Measurements from ENCODE around the gene STK36. TPM values are rescaled to one million over a fixed set of nuclear protein-coding genes. Genes with fewer than 3 reads are reported as not detected.

STK36 gene, protein sequence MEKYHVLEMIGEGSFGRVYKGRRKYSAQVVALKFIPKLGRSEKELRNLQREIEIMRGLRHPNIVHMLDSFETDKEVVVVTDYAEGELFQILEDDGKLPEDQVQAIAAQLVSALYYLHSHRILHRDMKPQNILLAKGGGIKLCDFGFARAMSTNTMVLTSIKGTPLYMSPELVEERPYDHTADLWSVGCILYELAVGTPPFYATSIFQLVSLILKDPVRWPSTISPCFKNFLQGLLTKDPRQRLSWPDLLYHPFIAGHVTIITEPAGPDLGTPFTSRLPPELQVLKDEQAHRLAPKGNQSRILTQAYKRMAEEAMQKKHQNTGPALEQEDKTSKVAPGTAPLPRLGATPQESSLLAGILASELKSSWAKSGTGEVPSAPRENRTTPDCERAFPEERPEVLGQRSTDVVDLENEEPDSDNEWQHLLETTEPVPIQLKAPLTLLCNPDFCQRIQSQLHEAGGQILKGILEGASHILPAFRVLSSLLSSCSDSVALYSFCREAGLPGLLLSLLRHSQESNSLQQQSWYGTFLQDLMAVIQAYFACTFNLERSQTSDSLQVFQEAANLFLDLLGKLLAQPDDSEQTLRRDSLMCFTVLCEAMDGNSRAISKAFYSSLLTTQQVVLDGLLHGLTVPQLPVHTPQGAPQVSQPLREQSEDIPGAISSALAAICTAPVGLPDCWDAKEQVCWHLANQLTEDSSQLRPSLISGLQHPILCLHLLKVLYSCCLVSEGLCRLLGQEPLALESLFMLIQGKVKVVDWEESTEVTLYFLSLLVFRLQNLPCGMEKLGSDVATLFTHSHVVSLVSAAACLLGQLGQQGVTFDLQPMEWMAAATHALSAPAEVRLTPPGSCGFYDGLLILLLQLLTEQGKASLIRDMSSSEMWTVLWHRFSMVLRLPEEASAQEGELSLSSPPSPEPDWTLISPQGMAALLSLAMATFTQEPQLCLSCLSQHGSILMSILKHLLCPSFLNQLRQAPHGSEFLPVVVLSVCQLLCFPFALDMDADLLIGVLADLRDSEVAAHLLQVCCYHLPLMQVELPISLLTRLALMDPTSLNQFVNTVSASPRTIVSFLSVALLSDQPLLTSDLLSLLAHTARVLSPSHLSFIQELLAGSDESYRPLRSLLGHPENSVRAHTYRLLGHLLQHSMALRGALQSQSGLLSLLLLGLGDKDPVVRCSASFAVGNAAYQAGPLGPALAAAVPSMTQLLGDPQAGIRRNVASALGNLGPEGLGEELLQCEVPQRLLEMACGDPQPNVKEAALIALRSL (N-terminal part only)
- 18.8 TPM for polyA plus RNA-seq (2013, experiment 1 of 2)
- 17.9 TPM for polyA plus RNA-seq (2013, experiment 2 of 2)

DNA sequence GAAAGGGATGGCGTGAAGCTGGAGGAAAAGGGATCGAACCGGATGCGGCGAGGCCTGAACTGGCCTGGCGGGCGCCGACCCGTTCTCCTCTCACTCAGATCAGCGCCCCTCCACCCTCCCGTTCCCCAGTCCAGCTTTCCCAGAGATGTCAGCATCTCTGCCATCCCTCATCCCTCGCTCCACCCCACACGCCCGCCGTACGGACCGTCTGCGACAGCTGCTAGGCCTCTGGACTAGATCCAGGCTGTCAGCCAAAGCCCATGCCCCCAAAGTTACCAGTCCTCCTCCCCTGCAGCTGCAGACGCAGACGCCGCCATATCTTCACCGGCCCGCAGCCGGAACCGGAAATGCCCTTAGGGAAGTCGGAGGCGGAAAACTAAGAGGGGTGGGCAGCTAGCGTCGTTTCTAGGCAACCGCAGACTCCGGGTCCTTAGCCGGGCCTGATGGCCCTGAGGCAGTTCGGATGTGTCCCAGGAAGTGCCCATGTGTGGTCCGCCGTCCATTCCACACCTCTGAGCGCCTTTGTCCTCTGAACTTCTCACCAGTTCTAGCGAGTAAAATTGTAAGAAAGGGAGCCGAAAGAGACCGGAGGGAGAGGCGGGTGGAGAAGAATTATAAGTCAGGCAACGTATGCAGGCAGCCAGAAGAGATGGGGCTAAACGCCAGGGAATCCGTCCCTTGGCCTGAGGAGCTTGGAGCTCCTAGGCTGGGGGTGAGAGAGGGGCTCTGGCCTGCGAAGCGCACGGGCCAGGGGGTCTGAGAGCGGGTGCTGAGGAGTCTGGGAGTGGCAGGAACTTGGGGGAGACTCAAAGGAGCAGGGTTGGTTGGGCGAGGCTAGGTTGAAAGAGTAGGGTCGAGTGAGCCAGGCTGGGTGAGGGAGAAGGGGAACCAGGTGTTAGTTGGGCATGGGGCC, at the start of gene STK36, which contains the start of gene RNF25:
STK36 (plus strand) TSS at position 433 of the 913 bp plus-strand sequence. CDS start 744 bp downstream, outside the sequence.
RNF25 (minus strand) TSS at position 349 of the 913 bp plus-strand sequence; CDS start at position 317, 32 bp downstream.
- no peak within 1 kb of the TSS for H2BK5ac ChIP-seq (ENCODE audit: low read length)
- H3K18ac ChIP-seq (ENCODE audit: low read length): no peak within 1 kb of the TSS
- H3K4me1 ChIP-seq (ENCODE audit: control insufficient read depth, low read depth, low read length): peaks cover 2% of the 10 kb centered on the region
- H3K27me3 ChIP-seq (ENCODE audit: insufficient read depth, low read length, poor library complexity): no peaks in the 10 kb centered on the region
- no peak within 1 kb of the TSS for H2BK120ac ChIP-seq (ENCODE audit: low read depth, low read length)
- no peak within 1 kb of the TSS for H3K23ac ChIP-seq (ENCODE audit: low read length)
- H3K4ac ChIP-seq (ENCODE audit: low read depth, low read length): no peak within 1 kb of the TSS
- no peak within 1 kb of the TSS for H2BK15ac ChIP-seq (replicated peaks; ENCODE audit: low read depth)
- peaks cover 2% of the 10 kb centered on the region for H3K36me3 ChIP-seq (ENCODE audit: control insufficient read depth, insufficient read depth, low read length)
- peak within 1 kb of the TSS; percentile 97 for H3K56ac ChIP-seq (ENCODE audit: low read length)
- H3K9ac ChIP-seq (ENCODE audit: low read length): peak within 1 kb of the TSS; percentile 84
- H2AK5ac ChIP-seq (ENCODE audit: low read length): no peak within 1 kb of the TSS
- peak within 1 kb of the TSS; percentile 93 for H3K4me3 ChIP-seq (ENCODE audit: low read length)
- H4K8ac ChIP-seq (ENCODE audit: low read depth, low read length): no peak within 1 kb of the TSS
- H4K5ac ChIP-seq (ENCODE audit: low read length): peak within 1 kb of the TSS; percentile 1
- peak; percentile 97 for DNase-seq
- peak within 1 kb of the TSS; percentile 50 for H3K4me2 ChIP-seq (ENCODE audit: low read length)
- peaks cover 2% of the 10 kb centered on the region for H3K79me1 ChIP-seq (ENCODE audit: low read length)
- no peak within 1 kb of the TSS for H3K27ac ChIP-seq (ENCODE audit: low read depth, low read length)
- WGBS (ENCODE audit: extremely low coverage, insufficient coverage, low lambda C conversion rate): no CpG with 5 or more reads among the region's 49 CpGs
- peaks cover 2% of the 10 kb centered on the region for H3K79me2 ChIP-seq (ENCODE audit: control insufficient read depth, insufficient read depth, low read length)

DNA sequence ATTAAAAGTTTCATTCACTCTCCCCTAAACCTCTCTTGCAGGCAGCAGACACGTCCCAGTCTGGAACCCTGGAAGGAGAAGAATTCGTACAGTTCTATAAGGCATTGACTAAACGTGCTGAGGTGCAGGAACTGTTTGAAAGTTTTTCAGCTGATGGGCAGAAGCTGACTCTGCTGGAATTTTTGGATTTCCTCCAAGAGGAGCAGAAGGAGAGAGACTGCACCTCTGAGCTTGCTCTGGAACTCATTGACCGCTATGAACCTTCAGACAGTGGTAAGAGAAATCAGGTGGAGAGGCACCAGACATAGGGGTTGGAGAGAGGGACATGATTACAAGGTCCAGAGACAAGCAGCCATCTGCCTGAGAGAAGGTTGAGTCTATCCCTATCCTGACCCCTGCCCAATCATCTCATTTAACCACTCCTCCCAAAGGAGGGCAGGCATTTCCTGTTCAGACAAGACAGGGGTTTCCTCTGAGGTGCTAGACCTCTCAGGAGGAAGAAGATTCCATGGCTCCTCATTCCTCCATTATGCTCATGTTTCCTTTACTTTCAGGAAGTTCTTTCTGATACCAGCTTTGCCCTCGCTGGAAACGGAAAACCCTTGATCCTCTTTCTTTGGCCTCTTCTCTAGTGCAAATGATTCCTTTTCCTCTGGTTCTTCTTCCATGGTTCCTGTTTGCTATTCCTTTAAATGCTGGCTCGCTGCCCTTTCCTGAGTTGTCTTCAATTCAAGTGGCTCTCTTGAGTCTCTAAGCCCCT, 49.1 kb upstream of the STK36 start:
- peak; percentile 77 for DNase-seq
- WGBS (ENCODE audit: extremely low coverage, insufficient coverage, low lambda C conversion rate): no CpG with 5 or more reads among the region's 7 CpGs

DNA sequence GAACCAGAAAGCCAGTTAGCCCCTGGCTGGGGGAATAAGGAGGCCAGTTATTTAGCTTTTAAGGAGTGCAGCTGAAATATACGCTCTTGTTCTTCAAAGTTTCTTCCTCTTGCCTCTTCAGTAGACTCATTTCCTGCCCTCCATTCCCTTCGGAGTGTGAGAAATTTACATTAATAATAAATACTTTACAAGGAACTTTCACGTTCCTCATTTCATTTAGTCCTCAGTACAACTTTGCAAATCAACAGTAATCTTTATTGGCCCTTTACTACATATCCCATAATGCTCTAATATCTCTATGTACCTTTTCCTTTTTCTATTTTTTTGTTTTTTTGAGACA, 48.5 kb upstream of the STK36 start:
- Histone ChIP-seq H3K56ac (ENCODE audit: low read length) (no peak overlapping the region), H3K23ac (ENCODE audit: low read length) (peak overlapping the region; percentile 48), H3K79me1 (ENCODE audit: low read length) (no peaks in the 10 kb centered on the region), H3K18ac (ENCODE audit: low read length) (no peak overlapping the region), H2BK120ac (ENCODE audit: low read depth, low read length) (no peak overlapping the region), H3K27ac (ENCODE audit: low read depth, low read length) (no peak overlapping the region), H2AK5ac (ENCODE audit: low read length) (no peak overlapping the region), H3K79me2 (ENCODE audit: control insufficient read depth, insufficient read depth, low read length) (no peaks in the 10 kb centered on the region), H3K9ac (ENCODE audit: low read length) (no peak overlapping the region), H3K27me3 (ENCODE audit: insufficient read depth, low read length, poor library complexity) (no peaks in the 10 kb centered on the region), H2BK15ac (replicated peaks; ENCODE audit: low read depth) (no peak overlapping the region), H3K4me3 (ENCODE audit: low read length) (no peak overlapping the region), H3K4me1 (ENCODE audit: control insufficient read depth, low read depth, low read length) (peaks cover 7% of the 10 kb centered on the region), H3K4me2 (ENCODE audit: low read length) (no peak overlapping the region), H2BK5ac (ENCODE audit: low read length) (no peak overlapping the region), H4K5ac (ENCODE audit: low read length) (no peak overlapping the region), H4K8ac (ENCODE audit: low read depth, low read length) (no peak overlapping the region), H3K4ac (ENCODE audit: low read depth, low read length) (no peak overlapping the region), H3K36me3 (ENCODE audit: control insufficient read depth, insufficient read depth, low read length) (no peaks in the 10 kb centered on the region)
- no CpG with 5 or more reads among the region's 3 CpGs for WGBS (ENCODE audit: extremely low coverage, insufficient coverage, low lambda C conversion rate)
- no peak for DNase-seq

More for the DNA sequence above, 49.1 kb upstream of the STK36 start:
- Histone ChIP-seq H4K8ac (ENCODE audit: low read depth, low read length) (no peak overlapping the region), H3K79me1 (ENCODE audit: low read length) (no peaks in the 10 kb centered on the region), H3K27ac (ENCODE audit: low read depth, low read length) (no peak overlapping the region), H3K79me2 (ENCODE audit: control insufficient read depth, insufficient read depth, low read length) (no peaks in the 10 kb centered on the region), H3K36me3 (ENCODE audit: control insufficient read depth, insufficient read depth, low read length) (no peaks in the 10 kb centered on the region), H2BK15ac (replicated peaks; ENCODE audit: low read depth) (no peak overlapping the region), H2BK5ac (ENCODE audit: low read length) (no peak overlapping the region), H3K4me2 (ENCODE audit: low read length) (no peak overlapping the region), H3K56ac (ENCODE audit: low read length) (no peak overlapping the region), H3K4me3 (ENCODE audit: low read length) (no peak overlapping the region), H3K18ac (ENCODE audit: low read length) (no peak overlapping the region), H3K4ac (ENCODE audit: low read depth, low read length) (no peak overlapping the region), H3K9ac (ENCODE audit: low read length) (no peak overlapping the region), H3K27me3 (ENCODE audit: insufficient read depth, low read length, poor library complexity) (no peaks in the 10 kb centered on the region), H2BK120ac (ENCODE audit: low read depth, low read length) (no peak overlapping the region), H4K5ac (ENCODE audit: low read length) (no peak overlapping the region), H3K4me1 (ENCODE audit: control insufficient read depth, low read depth, low read length) (peaks cover 7% of the 10 kb centered on the region), H2AK5ac (ENCODE audit: low read length) (no peak overlapping the region), H3K23ac (ENCODE audit: low read length) (peak overlapping the region; percentile 48)

DNA sequence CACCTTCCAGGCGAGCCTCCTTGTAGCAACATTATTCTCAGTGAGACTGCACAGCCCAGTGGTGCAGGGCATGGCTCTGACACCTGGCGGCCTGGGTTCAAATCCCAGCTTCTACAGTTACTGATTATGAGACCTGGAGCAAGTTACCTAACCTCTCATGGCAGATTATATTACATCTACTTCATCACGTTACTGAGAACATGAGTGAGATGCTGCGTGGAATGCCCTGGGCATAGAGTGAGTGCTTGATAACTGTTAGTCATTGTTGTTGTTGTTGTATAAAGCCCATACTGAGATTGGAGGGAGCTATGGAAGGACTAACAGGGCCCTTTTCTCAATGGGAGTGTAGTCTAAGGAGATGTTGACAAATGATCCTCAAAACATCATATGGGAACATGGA, 45.5 kb upstream of the STK36 start:
- Histone ChIP-seq H3K27ac (ENCODE audit: low read depth, low read length) (no peak overlapping the region), H2BK5ac (ENCODE audit: low read length) (no peak overlapping the region), H3K4me1 (ENCODE audit: control insufficient read depth, low read depth, low read length) (peaks cover 7% of the 10 kb centered on the region), H3K4me2 (ENCODE audit: low read length) (no peak overlapping the region), H3K27me3 (ENCODE audit: insufficient read depth, low read length, poor library complexity) (no peaks in the 10 kb centered on the region), H3K79me1 (ENCODE audit: low read length) (no peaks in the 10 kb centered on the region), H3K9ac (ENCODE audit: low read length) (no peak overlapping the region), H3K4ac (ENCODE audit: low read depth, low read length) (no peak overlapping the region), H4K8ac (ENCODE audit: low read depth, low read length) (no peak overlapping the region), H4K5ac (ENCODE audit: low read length) (no peak overlapping the region), H3K4me3 (ENCODE audit: low read length) (no peak overlapping the region), H2BK15ac (replicated peaks; ENCODE audit: low read depth) (no peak overlapping the region), H3K18ac (ENCODE audit: low read length) (no peak overlapping the region), H3K36me3 (ENCODE audit: control insufficient read depth, insufficient read depth, low read length) (no peaks in the 10 kb centered on the region), H2BK120ac (ENCODE audit: low read depth, low read length) (no peak overlapping the region), H2AK5ac (ENCODE audit: low read length) (no peak overlapping the region), H3K23ac (ENCODE audit: low read length) (no peak overlapping the region), H3K56ac (ENCODE audit: low read length) (no peak overlapping the region), H3K79me2 (ENCODE audit: control insufficient read depth, insufficient read depth, low read length) (no peaks in the 10 kb centered on the region)
- no CpG with 5 or more reads among the region's 4 CpGs for WGBS (ENCODE audit: extremely low coverage, insufficient coverage, low lambda C conversion rate)
- no peak for DNase-seq

Measured in mesendoderm (in vitro differentiated cells).